ENCODE measurements around the gene CACNA1D.
"Not testable (repeated sequence)": the region's sequence is repeated elsewhere in the genome, so short reads cannot be mapped to it uniquely, and the experiment has no call there.

Gene CACNA1D

GRCh38 chr3:53493963-53494791 lies at the start of gene CACNA1D:
Gene CACNA1D (plus strand): TSS chr3:53494611. CDS start chr3:53495167, 556 bp downstream.
- FAIRE-seq, result no peak

GRCh38 chr3:53457068-53457467 lies 37.3 kb upstream of the CACNA1D start:
- FAIRE-seq, result no peak

- FAIRE-seq, result no peak
Measured at GRCh38 chr3:53460326-53460725, 34.1 kb upstream of the CACNA1D start.

GRCh38 chr3:53464424-53464823 lies 30.0 kb upstream of the CACNA1D start:
- no peak for FAIRE-seq

- not testable (repeated sequence) for FAIRE-seq
Measured at GRCh38 chr3:53469758-53470157, 24.7 kb upstream of the CACNA1D start.

- FAIRE-seq, result no peak
Measured at GRCh38 chr3:53473422-53473821, 21.0 kb upstream of the CACNA1D start.

GRCh38 chr3:53476372-53476771 lies 18.0 kb upstream of the CACNA1D start:
- not testable (repeated sequence) for FAIRE-seq

- FAIRE-seq, result not testable (repeated sequence)
Measured at GRCh38 chr3:53477689-53478088, 16.7 kb upstream of the CACNA1D start.

- FAIRE-seq, result no peak
Measured at GRCh38 chr3:53478166-53478830, 16.1 kb upstream of the CACNA1D start.

- FAIRE-seq, result no peak
Measured at GRCh38 chr3:53478921-53479664, 15.3 kb upstream of the CACNA1D start.

GRCh38 chr3:53482227-53482626 lies 12.2 kb upstream of the CACNA1D start:
- no peak for FAIRE-seq

GRCh38 chr3:53483821-53484220 lies 10.6 kb upstream of the CACNA1D start:
- FAIRE-seq, result no peak

GRCh38 chr3:53484984-53485383 lies 9.4 kb upstream of the CACNA1D start:
- FAIRE-seq, result no peak

- peak; percentile 91 for FAIRE-seq
Measured at GRCh38 chr3:53485675-53486403, 8.6 kb upstream of the CACNA1D start.

GRCh38 chr3:53486961-53487654 lies 7.3 kb upstream of the CACNA1D start:
- FAIRE-seq, result no peak

- FAIRE-seq, result no peak
Measured at GRCh38 chr3:53489386-53489785, 5.0 kb upstream of the CACNA1D start.

GRCh38 chr3:53489787-53490458 lies 4.5 kb upstream of the CACNA1D start:
- FAIRE-seq, result no peak

- no peak for FAIRE-seq
Measured at GRCh38 chr3:53490459-53490968, 3.9 kb upstream of the CACNA1D start.

- FAIRE-seq, result no peak
Measured at GRCh38 chr3:53491276-53491675, 3.1 kb upstream of the CACNA1D start.

GRCh38 chr3:53493595-53493962 lies 832 bp upstream of the CACNA1D start:
- FAIRE-seq, result no peak

GRCh38 chr3:53495146-53495519 lies 722 bp downstream of the CACNA1D start:
- FAIRE-seq, result no peak
